Psoas muscle (tissue), 8 donors: ENCODE results near the gene CRYBA2. TPM values are rescaled to one million over a fixed set of nuclear protein-coding genes. Genes with fewer than 3 reads are reported as not detected.
A peak's percentile ranks its signal among the peaks of the same experiment; 100 is the strongest.

Experiments
- ATAC-seq, 4 donors: fragments of 200-7000 bp; cut with Tn5 transposase; one replicate each; pipeline ENCODE4 v1.9.1; 2020; ENCODE audit warnings: moderate library complexity in 3 of 4, mild to moderate bottlenecking in 2 of 4
- DNase-seq, 2 donors: peaks; one replicate each; pipeline ENCODE4 v3.0.0-alpha.2; 2020
- H3K27ac ChIP-seq: fragments of 200-600 bp; one replicate; pipeline ENCODE4 v1.8.0; 2022
- H3K27me3 ChIP-seq, 3 donors: fragments of 200-600 bp in 1 of 3; one replicate each; pipeline versions ENCODE4 v1.6.1 to v1.8.0; 2013 to 2022; ENCODE audit warnings: low read length in 2 of 3, mild to moderate bottlenecking in 2 of 3, moderate library complexity in 1 of 3; ENCODE audit not compliant: insufficient read depth in 3 of 3
- H3K36me3 ChIP-seq, 2 donors: fragments of 200-600 bp in 1 of 2; one replicate each; pipeline versions ENCODE4 v1.6.1 to v1.8.0; 2013 to 2022; ENCODE audit warnings: low read depth in 1 of 2, mild to moderate bottlenecking in 1 of 2, moderate library complexity in 1 of 2; ENCODE audit not compliant: insufficient read depth in 1 of 2
- H3K4me1 ChIP-seq: fragments of 200-600 bp; one replicate; pipeline ENCODE4 v1.8.0; 2022
- H3K4me3 ChIP-seq: fragments of 200-600 bp; one replicate; pipeline ENCODE4 v1.8.0; 2022; ENCODE audit warnings: mild to moderate bottlenecking
- H3K9me3 ChIP-seq: fragments of 200-600 bp; one replicate; pipeline ENCODE4 v1.8.0; 2022
- WGBS, 3 donors: extraction: QIAGEN DNeasy Blood & Tissue Kit; methylation state at CpG; one replicate each; pipeline versions ENCODE4 v1.1.6 to v1.1.7; 2013; 5-methylcytosine and 5-hydroxymethylcytosine counted together
- intact Hi-C, 2 donors: fragments of 100-400 bp; cut with DNase I; formaldehyde crosslinking; loops; one replicate each; pipeline versions ENCODE4 v1.11.0 to v1.14.2; 2022
- polyA plus RNA-seq, 3 donors: library from polyadenylated mRNA; stranded (reverse); fragments of 200-250 nt; gene quantifications; one replicate each; pipeline ENCODE4 v1.2.3, GENCODE V29; 2013
- total RNA-seq, 4 donors: library from RNA; stranded (reverse); fragmentation: NEBNext Ultra II Directional in 2 of 4; extraction: Animal tissue kit (Norgen Biotek cat#: 25700) in 2 of 4; gene quantifications; one replicate each; pipeline versions ENCODE4 v1.2.1 to v1.2.4, GENCODE V29; 2021 to 2023
- TF ChIP-seq, protein P1 (sequence below): fragments of 200-600 bp; IDR thresholded peaks from one replicate; pipeline ENCODE4 v1.8.0; 2022; ENCODE audit warnings: antibody characterized with exemption
- donor health status: healthy with polysubstance abuse.
- donor health status: DM: no; HTN: no; CAD: no; lungs with moderate emphysema.
- donor health status: Bipolar disorder and iron deficiency.
- donor health status: healthy.
- donor health status: DM: yes; HTN: yes; CAD: no.
- donor health status: DM: no; HTN: no; CAD: no.
- donor health status: DM: no; HTN: no; CAD: no.
- donor health status: DM: yes; HTN: yes; CAD: no.

Gene CRYBA2
- total and polyA plus RNA-seq, 7 donors = 0.08 TPM; not detected in 6

DNA sequence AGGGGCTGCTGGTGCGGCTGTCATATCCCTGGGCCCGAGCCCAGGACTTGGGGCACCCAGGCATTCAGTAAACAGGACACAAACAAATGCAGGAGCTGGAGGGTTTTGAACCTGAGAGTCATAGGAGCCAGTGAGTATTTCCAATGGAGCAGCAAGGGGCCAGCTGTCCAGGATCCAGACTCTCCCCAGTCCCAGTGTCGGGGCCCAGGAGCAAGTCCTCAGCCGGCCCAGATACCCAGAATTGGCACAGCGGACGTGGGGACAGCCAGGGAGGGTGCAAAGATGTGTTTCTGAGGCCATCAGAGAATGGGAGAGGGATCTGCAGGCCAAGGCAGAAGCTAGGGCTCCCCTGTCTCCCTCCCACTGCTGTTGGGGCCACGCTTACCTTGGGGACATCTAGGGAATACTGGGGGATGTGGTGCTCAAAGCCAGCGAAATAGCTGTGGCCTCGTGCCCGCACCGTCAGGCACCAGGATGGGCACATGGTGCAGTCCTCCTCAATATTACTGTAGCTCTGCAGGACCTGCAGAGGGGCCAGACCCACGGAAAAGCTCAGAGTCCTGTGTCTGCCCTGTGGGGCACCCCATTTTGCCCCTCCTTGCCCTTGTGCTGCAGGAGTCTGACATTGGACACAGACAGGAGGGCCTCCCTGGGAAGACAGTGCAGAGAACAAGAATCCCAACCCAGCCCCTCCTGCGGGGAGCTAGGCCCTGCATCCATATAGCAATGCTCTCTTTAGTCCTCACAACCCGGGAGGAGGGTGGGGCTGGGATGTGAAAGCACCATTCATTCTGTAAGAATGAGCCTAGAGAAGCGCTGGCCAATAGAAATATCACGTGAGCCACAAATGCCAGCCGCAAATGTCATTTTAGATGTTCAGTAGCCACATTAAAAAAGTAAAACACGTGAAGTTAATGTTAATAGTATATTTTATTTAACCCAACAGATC, 32.7 kb upstream of the CRYBA2 start:
- TF ChIP-seq, protein P1, sequence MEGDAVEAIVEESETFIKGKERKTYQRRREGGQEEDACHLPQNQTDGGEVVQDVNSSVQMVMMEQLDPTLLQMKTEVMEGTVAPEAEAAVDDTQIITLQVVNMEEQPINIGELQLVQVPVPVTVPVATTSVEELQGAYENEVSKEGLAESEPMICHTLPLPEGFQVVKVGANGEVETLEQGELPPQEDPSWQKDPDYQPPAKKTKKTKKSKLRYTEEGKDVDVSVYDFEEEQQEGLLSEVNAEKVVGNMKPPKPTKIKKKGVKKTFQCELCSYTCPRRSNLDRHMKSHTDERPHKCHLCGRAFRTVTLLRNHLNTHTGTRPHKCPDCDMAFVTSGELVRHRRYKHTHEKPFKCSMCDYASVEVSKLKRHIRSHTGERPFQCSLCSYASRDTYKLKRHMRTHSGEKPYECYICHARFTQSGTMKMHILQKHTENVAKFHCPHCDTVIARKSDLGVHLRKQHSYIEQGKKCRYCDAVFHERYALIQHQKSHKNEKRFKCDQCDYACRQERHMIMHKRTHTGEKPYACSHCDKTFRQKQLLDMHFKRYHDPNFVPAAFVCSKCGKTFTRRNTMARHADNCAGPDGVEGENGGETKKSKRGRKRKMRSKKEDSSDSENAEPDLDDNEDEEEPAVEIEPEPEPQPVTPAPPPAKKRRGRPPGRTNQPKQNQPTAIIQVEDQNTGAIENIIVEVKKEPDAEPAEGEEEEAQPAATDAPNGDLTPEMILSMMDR = no peak
- no peaks in the 10 kb centered on the region for H3K36me3 ChIP-seq
- WGBS, 3 donors = 81 to 85% (median 82%) methylated on average over 18 of the region's 18 CpGs
- intact Hi-C loops = loop anchor here in 1 of 2 donors (5.0 kb wide), 1 partner anchor 126 kb away; no protein-coding TSS in a partner anchor
- no peak overlapping the region for H3K27ac ChIP-seq
- no peaks in the 10 kb centered on the region for H3K4me1 ChIP-seq
- no peaks in the 10 kb centered on the region for H3K9me3 ChIP-seq
- H3K4me3 ChIP-seq = no peak overlapping the region
- peak in 1 of 2 donors; percentile 5 for DNase-seq
- peaks cover 0 to 9% (median 0%) of the 10 kb centered on the region in 3 donors for H3K27me3 ChIP-seq
- no peak for ATAC-seq

DNA sequence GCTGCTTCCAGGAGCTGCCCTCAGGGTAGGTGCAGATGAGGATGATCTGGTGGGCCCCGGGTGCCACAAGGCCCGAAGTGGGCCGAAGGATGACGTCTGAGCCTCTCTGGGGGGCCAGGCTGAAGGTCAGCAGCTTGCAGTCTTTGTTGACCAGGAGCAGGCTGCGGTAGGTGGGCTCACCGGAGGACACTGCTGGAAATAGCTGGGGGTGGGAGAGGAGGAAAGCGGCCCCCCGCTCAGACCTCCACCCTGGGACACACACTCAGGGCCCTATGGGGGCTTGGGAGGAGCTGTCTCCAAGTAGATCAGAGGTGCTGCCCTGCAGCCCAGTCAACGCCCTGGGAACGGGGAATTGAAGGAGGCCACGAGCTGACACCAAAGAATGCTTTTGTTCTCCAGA, 30.8 kb upstream of the CRYBA2 start:
- H3K27me3 ChIP-seq = no peaks in the 10 kb centered on the region
- intact Hi-C loops = no loop called here
- no peaks in the 10 kb centered on the region for H3K4me1 ChIP-seq
- no peaks in the 10 kb centered on the region for H3K9me3 ChIP-seq
- peak in 1 of 2 donors; percentile 18 for DNase-seq
- no peaks in the 10 kb centered on the region for H3K36me3 ChIP-seq
- no peak overlapping the region for H3K4me3 ChIP-seq
- TF ChIP-seq, protein P1 = no peak
- ATAC-seq = no peak
- 77 to 82% (median 79%) methylated on average over 10 to 11 of the region's 11 CpGs for WGBS, 3 donors
- H3K27ac ChIP-seq = no peak overlapping the region

DNA sequence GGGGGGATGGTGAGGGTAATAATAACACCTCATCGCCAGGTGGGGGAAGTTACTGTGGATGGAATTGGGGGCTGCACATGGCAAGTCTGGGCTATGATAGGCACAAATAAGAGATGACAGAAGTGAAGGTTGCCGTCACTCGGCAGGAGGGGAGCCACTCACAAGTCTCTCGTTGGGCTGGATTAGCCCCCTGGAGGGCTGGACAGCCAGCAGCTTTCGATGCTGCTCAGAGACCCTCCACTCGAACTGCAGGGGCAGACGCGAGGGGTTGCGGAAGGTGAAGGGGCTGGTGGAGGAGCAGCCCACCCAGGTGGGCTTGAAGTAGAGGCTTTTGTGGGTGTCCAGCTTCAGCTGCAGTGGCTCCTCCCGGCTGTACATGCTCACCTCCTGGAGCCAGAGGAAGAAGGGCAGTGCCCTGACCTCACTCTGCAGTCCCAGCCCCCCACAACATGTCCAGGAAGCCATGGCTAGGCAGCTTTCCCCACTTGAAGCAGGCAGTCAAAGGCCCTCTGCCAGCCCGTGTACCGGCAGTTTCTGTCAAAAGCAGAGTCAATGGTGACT, 29.9 kb upstream of the CRYBA2 start:
- Histone ChIP-seq H3K27me3 (no peaks in the 10 kb centered on the region), H3K27ac (no peak overlapping the region), H3K4me1 (no peaks in the 10 kb centered on the region), H3K4me3 (no peak overlapping the region), H3K9me3 (no peaks in the 10 kb centered on the region), H3K36me3 (no peaks in the 10 kb centered on the region)
- TF ChIP-seq, protein P1 = no peak
- intact Hi-C loops = no loop called here
- no peak for ATAC-seq
- peak in 1 of 2 donors; percentile 19 for DNase-seq
- 80 to 83% (median 82%) methylated on average over 12 of the region's 12 CpGs for WGBS, 3 donors

DNA sequence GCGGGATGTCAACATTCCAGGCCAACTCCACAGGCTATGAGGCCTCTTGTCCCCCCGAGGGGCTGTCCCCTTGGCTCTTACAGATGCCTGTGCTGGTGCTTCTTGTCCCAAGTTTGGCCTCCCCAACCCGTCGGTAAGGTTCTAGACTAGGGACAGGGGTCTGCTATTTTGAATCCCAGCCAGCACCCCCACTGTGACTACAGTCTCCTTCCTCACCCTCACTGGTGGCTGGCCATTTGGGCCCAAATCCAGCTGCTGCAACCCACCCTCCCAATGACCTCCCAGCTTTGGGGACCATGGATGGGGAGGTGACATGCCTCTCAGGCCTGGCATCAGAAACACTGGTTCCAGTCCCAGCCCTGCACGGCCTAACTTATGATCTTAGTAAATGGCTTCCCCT, 29.4 kb upstream of the CRYBA2 start:
- Histone ChIP-seq H3K4me1 (no peaks in the 10 kb centered on the region), H3K27me3 (no peaks in the 10 kb centered on the region), H3K27ac (no peak overlapping the region), H3K9me3 (no peaks in the 10 kb centered on the region), H3K4me3 (no peak overlapping the region), H3K36me3 (no peaks in the 10 kb centered on the region)
- intact Hi-C loops = no loop called here
- TF ChIP-seq, protein P1 = no peak
- 82 to 91% (median 90%) methylated on average over 5 of the region's 5 CpGs for WGBS, 3 donors
- ATAC-seq (no peak), DNase-seq (peak in 1 of 2 donors; percentile 22)
